NCI-H69 (cell line): ENCODE measurements around the gene BMPR1A.

Experiments used
- DNase-seq: peaks from one replicate; lab custom pipeline; 2025; lab: John Stamatoyannopoulos, UW

BMPR1A gene

GRCh38 chr10:86765548-86765947 lies 9.1 kb downstream of the BMPR1A start:
- DNase-seq = no peak

GRCh38 chr10:86768412-86769062 lies 12.1 kb downstream of the BMPR1A start:
- no peak for DNase-seq

- no peak for DNase-seq
Measured at GRCh38 chr10:86769991-86770390, 13.6 kb downstream of the BMPR1A start.

DNA sequence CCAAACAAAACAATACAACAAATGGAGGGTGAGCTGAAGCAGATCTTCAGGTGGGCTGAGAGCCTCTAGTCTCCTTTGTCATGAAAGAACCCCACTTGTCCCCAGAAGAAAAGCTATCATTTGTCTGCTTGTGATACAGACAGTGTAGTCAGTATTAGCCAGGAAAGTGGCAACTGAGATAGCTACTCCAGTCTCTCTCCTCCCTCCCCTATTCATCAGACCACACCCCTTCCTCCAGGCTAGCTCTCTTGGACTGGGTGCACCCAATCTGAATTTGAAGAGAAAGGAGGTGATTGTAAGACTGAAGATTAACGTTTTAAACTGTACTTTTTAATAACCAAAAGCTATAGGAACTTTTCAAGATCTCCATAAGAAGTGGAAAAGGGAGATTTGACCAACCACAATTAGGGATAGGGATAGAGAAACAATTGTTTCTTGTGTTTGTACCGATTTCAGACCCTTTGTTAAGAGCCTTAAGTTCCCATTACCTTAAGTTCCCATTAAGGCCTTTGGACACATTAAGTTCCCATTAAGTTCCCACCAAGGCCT lies 14.1 kb downstream of the BMPR1A start:
- peak; percentile 19 for DNase-seq

- no peak for DNase-seq
Measured at GRCh38 chr10:86773498-86773897, 17.1 kb downstream of the BMPR1A start.

DNA sequence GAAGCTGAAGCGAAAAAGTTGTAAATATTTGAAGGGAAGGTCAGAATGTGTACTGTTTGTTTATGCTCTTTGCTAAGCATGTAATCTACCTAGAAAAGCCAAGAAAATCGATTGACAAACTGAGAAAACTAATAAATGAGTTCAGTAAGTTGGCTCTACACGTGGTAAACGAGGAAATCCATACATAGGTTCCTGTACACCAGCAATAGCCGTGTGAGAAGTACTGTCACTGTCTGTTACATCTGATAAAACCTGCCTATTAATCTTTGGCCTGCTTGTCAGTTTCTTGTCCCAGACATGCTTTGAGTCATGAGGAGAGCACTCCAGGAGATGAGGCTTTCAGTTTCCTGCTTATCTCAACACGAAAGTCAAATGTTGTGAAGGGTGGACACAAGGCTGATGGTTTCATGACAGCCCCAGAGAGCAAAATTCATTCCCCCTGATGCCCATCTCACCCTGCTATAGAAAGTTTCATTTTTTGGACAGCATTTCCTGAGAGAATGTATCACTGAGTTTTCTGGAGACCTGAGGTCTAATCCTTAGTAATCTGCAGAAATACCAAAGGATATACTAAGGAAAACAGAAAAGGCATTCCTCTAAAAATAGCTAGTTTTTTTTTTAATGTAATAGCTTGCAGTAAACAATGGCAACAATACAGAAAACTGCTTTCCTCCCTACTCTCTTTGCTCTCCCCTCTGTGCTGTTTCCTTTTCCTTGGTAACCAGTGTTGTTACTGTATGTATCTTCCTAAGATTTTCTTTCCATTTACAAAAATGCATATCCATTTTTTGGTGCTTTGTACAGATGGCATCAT lies 18.8 kb downstream of the BMPR1A start:
- DNase-seq = no peak

DNA sequence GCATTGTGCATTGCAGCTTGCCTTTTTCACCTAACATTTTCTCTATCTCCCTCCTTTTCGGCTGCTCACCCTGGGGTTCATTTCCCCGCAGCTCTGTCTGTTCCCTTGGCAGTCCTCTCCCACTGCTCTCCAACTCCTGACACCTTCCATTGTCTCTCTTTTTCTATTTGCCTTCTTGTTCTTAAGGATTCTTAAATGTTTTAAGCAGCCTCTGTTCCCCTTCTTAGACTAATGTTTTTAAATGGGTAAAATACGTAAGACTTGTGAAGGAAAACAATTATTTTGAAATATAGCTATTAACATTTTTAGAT lies 19.4 kb downstream of the BMPR1A start:
- no peak for DNase-seq

DNA sequence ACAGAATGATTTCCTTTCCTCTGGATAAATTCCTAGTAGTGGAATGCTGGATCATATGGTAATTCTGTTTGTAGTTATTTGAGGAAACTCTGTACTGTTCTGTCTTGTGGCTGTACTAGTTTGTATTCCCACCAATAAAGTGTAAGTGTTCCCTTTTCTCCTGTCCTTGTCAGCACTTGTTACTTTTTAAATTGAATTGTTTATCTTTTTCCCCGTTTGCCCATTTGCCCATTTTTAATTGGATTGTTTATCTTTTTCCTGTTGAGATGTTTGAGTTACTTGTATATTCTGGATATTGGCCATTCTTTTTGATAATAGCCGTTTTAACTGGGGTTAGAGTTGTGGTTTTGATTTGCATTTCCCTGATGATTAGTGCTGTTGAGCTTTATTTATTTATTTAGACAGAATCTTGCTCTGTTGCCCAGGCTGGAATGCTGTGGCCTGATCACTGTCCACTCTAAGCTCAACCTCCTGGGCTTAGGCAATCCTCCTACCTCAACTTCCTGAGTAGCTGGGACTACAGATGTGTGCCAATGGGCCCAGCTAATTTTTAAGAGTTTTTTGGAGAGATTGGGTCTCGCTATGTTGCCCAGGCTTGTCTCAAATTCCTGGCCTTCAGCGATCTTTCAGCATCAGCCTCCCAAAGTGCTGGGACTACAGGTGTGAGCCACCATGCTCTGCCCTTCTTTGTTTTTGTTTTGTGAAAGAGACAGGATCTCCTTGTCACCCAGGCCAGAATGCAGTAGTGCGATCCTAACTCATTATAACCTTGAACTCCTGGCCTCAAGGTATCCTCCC lies 23.0 kb downstream of the BMPR1A start:
- no peak for DNase-seq

- DNase-seq = no peak
Measured at GRCh38 chr10:86782701-86783418, 26.4 kb downstream of the BMPR1A start.

GRCh38 chr10:86785037-86785436 lies 28.6 kb downstream of the BMPR1A start:
- DNase-seq = no peak

- no peak for DNase-seq
Measured at GRCh38 chr10:86785968-86786367, 29.5 kb downstream of the BMPR1A start.

GRCh38 chr10:86786368-86786767 lies 29.9 kb downstream of the BMPR1A start:
- DNase-seq = no peak

GRCh38 chr10:86790394-86790793 lies 34.0 kb downstream of the BMPR1A start:
- DNase-seq = no peak

- DNase-seq = no peak
Measured at GRCh38 chr10:86792461-86793167, 36.2 kb downstream of the BMPR1A start.

DNA sequence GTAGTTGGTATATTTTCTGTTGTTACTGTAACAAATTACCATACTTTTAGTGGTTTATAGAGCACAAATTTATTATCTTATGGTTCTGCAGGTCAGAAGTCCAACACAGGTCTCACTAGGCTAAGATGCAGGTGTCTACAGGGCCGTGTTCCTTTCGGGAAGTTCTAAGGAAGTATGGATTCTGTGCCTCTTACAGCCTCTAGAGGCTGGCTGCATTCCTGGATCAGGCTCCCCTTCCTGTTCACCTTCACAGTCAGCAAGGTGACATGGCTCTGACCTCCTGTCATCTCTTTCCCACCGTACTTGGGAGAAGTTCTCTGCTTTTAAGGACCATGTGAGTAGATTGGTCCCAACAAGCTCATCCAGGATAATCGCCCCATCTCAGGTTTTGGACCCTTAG lies 37.3 kb downstream of the BMPR1A start:
- DNase-seq = no peak

- peak; percentile 58 for DNase-seq
Measured at GRCh38 chr10:86795353-86795752, 38.9 kb downstream of the BMPR1A start.

DNA sequence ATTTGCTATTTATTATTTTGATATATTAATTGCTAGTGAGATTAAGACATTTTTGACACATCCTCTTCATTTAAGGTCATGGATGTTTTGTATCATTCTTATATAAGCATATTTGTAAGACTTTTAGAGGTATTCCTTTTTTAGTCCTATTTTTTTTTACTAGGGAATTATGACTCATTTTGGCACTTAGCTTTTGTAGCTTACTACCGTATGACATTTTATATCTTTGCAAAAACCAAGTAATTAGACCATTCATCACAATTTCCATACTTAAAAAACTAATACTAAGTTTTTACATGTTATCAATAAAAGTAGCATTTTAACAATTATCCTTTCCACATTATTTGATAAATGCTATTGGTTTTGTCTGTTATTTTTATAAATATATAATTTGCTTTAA lies 41.6 kb downstream of the BMPR1A start:
- DNase-seq = no peak

- DNase-seq = peak; percentile 6
Measured at GRCh38 chr10:86798611-86799010, 42.2 kb downstream of the BMPR1A start.

- no peak for DNase-seq
Measured at GRCh38 chr10:86799188-86799845, 42.9 kb downstream of the BMPR1A start.

- DNase-seq = no peak
Measured at GRCh38 chr10:86801995-86802394, 45.6 kb downstream of the BMPR1A start.
